Measurements from ENCODE around the gene HRG.

- TF ChIP-seq EP300 (IDR thresholded peaks at IDR 0.05): no peak
- no peak for TF ChIP-seq CTCF (IDR thresholded peaks at IDR 0.05)
- no peak for TF ChIP-seq POLR2A (IDR thresholded peaks at IDR 0.05)
- no peak for TF ChIP-seq POLR2AphosphoS5 (IDR thresholded peaks at IDR 0.05)
These were observed at the start of gene HRG for GRCh38 chr3:186665625-186666188.

Measured in upper lobe of left lung (tissue), 4 donors.